Activated CD4-positive, CD25-positive, alpha-beta regulatory T cell (primary cell): ENCODE results near the gene MCRIP1.

ENCODE experiments used
- DNase-seq, 4 experiments: peaks; one replicate each; lab custom pipeline; 2025; lab: John Stamatoyannopoulos, UW

MCRIP1 gene

GRCh38 chr17:81819708-81820107 is 13.4 kb downstream of the MCRIP1 start:
- no peak for DNase-seq

GRCh38 chr17:81817758-81818147 is 15.3 kb downstream of the MCRIP1 start:
- no peak for DNase-seq

- DNase-seq = no peak
Observed at GRCh38 chr17:81815646-81815986, 17.5 kb downstream of the MCRIP1 start.

GRCh38 chr17:81814748-81815645 is 18.1 kb downstream of the MCRIP1 start:
- DNase-seq = no peak

- DNase-seq = no peak
Observed at GRCh38 chr17:81813861-81814683, 19.0 kb downstream of the MCRIP1 start.

- no peak for DNase-seq
Observed at GRCh38 chr17:81813371-81813684, 19.8 kb downstream of the MCRIP1 start.

- DNase-seq = no peak
Observed at GRCh38 chr17:81812571-81813370, 20.3 kb downstream of the MCRIP1 start.

- DNase-seq = no peak
Observed at GRCh38 chr17:81811705-81812570, 21.2 kb downstream of the MCRIP1 start.

- no peak for DNase-seq
Observed at GRCh38 chr17:81810892-81811704, 22.0 kb downstream of the MCRIP1 start.

GRCh38 chr17:81810476-81810875 is 22.6 kb downstream of the MCRIP1 start:
- DNase-seq = no peak

- DNase-seq = no peak
Observed at GRCh38 chr17:81809556-81809998, 23.5 kb downstream of the MCRIP1 start.

GRCh38 chr17:81808778-81809555 is 24.1 kb downstream of the MCRIP1 start:
- no peak for DNase-seq

- DNase-seq = no peak
Observed at GRCh38 chr17:81807839-81808238, 25.3 kb downstream of the MCRIP1 start.

GRCh38 chr17:81807210-81807719 is 25.8 kb downstream of the MCRIP1 start:
- DNase-seq = no peak

GRCh38 chr17:81806461-81807209 is 26.5 kb downstream of the MCRIP1 start:
- DNase-seq = no peak

GRCh38 chr17:81805707-81806460 is 27.2 kb downstream of the MCRIP1 start:
- no peak for DNase-seq

GRCh38 chr17:81804559-81805399 is 28.3 kb downstream of the MCRIP1 start:
- DNase-seq = no peak
